Tibial artery (tissue), 4 donors: ENCODE data around the gene CBX4.

Experiments used
- DNase-seq, 2 donors: peaks; one replicate each; pipeline ENCODE4 v3.0.0-alpha.2; 2019
- H3K27ac ChIP-seq, 2 donors: fragments of 200-600 bp; sonication (generic) in 1 of 2; 1 replicate in 1 of 2; 2 replicates in 1 of 2; pipeline ENCODE4 v1.5.1; 2018 to 2019; ENCODE audit warnings: mild to moderate bottlenecking in 1 of 2
- H3K27me3 ChIP-seq, 2 donors: fragments of 200-600 bp; sonication (generic) in 1 of 2; one replicate each; pipeline versions ENCODE4 v1.5.1 to v1.6.0; 2016 to 2019
- H3K36me3 ChIP-seq, 3 donors: fragments of 200-600 bp; sonication (generic) in 2 of 3; one replicate each; pipeline ENCODE4 v1.5.1; 2016 to 2019; ENCODE audit warnings: mild to moderate bottlenecking in 2 of 3
- H3K4me1 ChIP-seq, 4 donors: fragments of 200-600 bp; sonication (generic) in 2 of 4; 1 replicate in 3 of 4; 2 replicates in 1 of 4; pipeline ENCODE4 v1.5.1; 2016 to 2019
- H3K4me3 ChIP-seq, 2 donors: fragments of 200-600 bp; sonication (generic) in 1 of 2; 1 replicate in 1 of 2; 2 replicates in 1 of 2; pipeline ENCODE4 v1.5.1; 2018 to 2019; ENCODE audit warnings: mild to moderate bottlenecking in 2 of 2
- H3K9me3 ChIP-seq, 3 donors: fragments of 200-600 bp; sonication (generic) in 1 of 3; one replicate each; pipeline ENCODE4 v1.5.1; 2016 to 2019
- CTCF ChIP-seq, 2 experiments: fragments of 200-600 bp in 1 of 2; fragments of 450-650 bp in 1 of 2; IDR thresholded peaks; one replicate each; pipeline ENCODE4 v1.5.1; 2017 to 2019; ENCODE audit warnings: antibody characterized with exemption in 2 of 2, mild to moderate bottlenecking in 1 of 2, moderate library complexity in 1 of 2
- intact Hi-C: fragments of 100-400 bp; cut with DNase I; formaldehyde crosslinking; loops from one replicate; pipeline ENCODE4 v1.15.0; 2023; ENCODE audit warnings: low total_unique reads

The CBX4 gene

GRCh38 chr17:79818026-79818758, 21.0 kb downstream of the CBX4 start:
- H3K27ac ChIP-seq, result no peak overlapping the region
- no peaks in the 10 kb centered on the region for H3K9me3 ChIP-seq
- H3K4me1 ChIP-seq, result peaks cover 0 to 25% (median 20%) of the 10 kb centered on the region in 4 donors
- intact Hi-C loops, result no loop called here
- H3K27me3 ChIP-seq, result peaks cover 6 to 63% of the 10 kb centered on the region in 2 donors
- TF ChIP-seq CTCF (IDR thresholded peaks at IDR 0.05), result no peak
- H3K4me3 ChIP-seq, result no peak overlapping the region
- H3K36me3 ChIP-seq, result no peaks in the 10 kb centered on the region
- no peak for DNase-seq

GRCh38 chr17:79815836-79816461, 23.3 kb downstream of the CBX4 start:
- Histone ChIP-seq H3K36me3 (no peaks in the 10 kb centered on the region), H3K27ac (no peak overlapping the region), H3K4me3 (no peak overlapping the region), H3K27me3 (peaks cover 20 to 85% of the 10 kb centered on the region in 2 donors), H3K4me1 (peaks cover 0 to 47% (median 41%) of the 10 kb centered on the region in 4 donors), H3K9me3 (no peaks in the 10 kb centered on the region)
- TF ChIP-seq CTCF (IDR thresholded peaks at IDR 0.05), result no peak
- no peak for DNase-seq
- intact Hi-C loops, result no loop called here

DNA sequence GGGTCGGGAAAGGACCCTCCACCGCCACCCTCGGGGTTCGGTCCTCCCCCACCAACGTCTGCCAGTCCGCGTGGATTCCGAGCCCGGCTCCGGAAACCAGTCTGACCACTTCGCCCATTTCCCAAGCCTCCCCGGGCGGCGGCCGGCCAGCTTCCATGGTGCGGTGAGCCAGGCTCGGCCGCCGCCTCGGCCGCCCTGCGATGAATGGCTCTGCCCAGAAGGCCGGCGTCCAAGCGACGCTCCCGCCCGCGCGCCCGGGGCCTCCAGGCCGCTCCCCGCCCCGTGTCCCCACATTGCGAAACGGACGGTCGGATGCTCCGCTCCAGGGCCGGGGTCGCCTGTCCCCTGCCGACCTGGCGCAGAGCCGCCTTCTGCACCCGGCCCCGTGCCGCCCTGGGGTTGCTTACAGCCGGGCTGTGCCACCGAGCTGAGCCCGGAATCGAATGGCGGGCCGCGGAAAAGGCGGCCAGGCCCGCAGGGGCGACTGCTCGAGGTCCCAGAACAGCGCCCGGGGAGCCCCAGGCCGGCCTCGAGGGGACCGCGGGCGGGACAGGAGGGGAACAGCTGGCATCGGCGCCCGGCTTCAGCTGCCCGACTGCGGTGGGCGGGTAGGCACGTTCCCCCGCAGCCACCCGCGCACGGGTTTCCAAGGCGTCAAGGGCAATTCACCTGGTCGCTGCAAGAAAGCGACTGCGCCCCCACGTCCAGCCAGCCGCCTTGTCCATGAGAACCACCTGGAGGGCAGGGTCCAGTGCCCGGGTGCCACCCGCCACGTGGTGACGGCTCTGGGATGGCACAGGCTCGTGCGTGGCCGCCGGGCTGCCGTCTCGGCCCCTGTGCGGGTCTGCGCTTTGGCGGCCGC, 24.0 kb downstream of the CBX4 start:
- intact Hi-C loops, result no loop called here
- DNase-seq, result no peak
- no peak for TF ChIP-seq CTCF (IDR thresholded peaks at IDR 0.05)
- Histone ChIP-seq H3K9me3 (no peaks in the 10 kb centered on the region), H3K36me3 (no peaks in the 10 kb centered on the region), H3K4me1 (peaks cover 0 to 55% (median 47%) of the 10 kb centered on the region in 4 donors), H3K4me3 (peak overlapping the region in 1 of 2 donors; percentile 34), H3K27me3 (peaks cover 20 to 92% of the 10 kb centered on the region in 2 donors), H3K27ac (no peak overlapping the region)

DNA sequence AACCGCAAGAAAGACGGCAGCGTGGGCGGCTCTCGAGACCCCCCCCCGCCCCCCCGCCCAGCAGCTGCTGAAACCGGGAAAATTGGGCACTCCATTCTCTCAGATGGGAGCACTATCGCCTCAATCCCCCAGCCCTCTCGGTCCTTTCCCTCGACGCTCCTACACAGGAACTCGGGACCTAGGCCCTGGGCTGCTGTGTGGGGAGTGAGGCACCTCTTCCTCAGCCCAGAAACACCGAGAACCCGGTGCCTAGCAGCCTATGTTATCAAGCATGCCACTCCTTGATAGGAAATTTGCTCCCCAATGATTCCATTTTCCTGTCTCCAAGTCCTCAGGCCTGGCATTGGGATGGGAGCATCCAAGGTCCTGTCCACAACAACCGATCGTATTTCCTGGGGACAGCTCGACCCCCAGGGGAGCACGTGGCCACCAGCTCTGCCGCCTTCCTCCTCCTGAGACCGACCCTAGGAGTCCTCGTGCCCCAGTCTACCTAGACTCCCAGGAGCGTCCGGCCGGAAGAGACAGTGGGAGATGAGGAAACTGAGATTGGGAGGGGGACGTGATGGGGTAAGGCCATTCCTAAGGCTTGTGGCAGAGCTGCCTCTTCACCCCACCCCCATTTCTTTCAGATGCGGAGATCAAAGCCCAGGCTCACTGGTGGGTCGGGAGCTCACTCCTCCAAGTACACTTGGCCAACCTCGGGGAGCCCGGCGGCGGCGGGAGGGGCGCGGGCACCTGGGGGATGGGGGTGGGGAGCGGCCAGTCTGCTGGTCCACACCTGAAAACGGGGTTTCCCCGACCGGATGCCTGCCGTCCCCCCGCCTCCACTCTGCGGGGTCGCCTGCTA, 24.9 kb downstream of the CBX4 start:
- no peak for TF ChIP-seq CTCF (IDR thresholded peaks at IDR 0.05)
- H3K27ac ChIP-seq, result no peak overlapping the region
- no peaks in the 10 kb centered on the region for H3K9me3 ChIP-seq
- intact Hi-C loops, result no loop called here
- H3K4me1 ChIP-seq, result peaks cover 0 to 63% (median 52%) of the 10 kb centered on the region in 4 donors
- H3K36me3 ChIP-seq, result no peaks in the 10 kb centered on the region
- peak overlapping the region in 1 of 2 donors; percentile 34 for H3K4me3 ChIP-seq
- no peak for DNase-seq
- H3K27me3 ChIP-seq, result peaks cover 20 to 96% of the 10 kb centered on the region in 2 donors
